K562 (cell line): ENCODE data around the gene CNOT4. TPM values are rescaled to one million over a fixed set of nuclear protein-coding genes. Genes with fewer than 3 reads are reported as not detected.

Experiments
- EGR1 ChIP-seq: fragments of 450-650 bp; conservative IDR thresholded peaks from 2 replicates; pipeline ENCODE4 v1.6.1; 2017; ENCODE audit warnings: mild to moderate bottlenecking
- ESRRA ChIP-seq: fragments of 450-650 bp; IDR thresholded peaks from 2 replicates; pipeline ENCODE4 v1.6.1; 2014; ENCODE audit warnings: low read depth, mild to moderate bottlenecking, moderate library complexity, borderline replicate concordance
- MIER1 ChIP-seq: fragments of 450-650 bp; IDR thresholded peaks from 2 replicates; pipeline ENCODE4 v1.6.1; 2016; ENCODE audit warnings: antibody characterized with exemption, mild to moderate bottlenecking, low read depth
- OTX1 ChIP-seq: fragments of 450-650 bp; formaldehyde crosslinking; IDR thresholded peaks from 2 replicates; pipeline ENCODE4 v1.4.0; 2022; ENCODE audit warnings: mild to moderate bottlenecking
- PML ChIP-seq: IDR thresholded peaks from 2 replicates; pipeline ENCODE4 v1.6.1; 2012; ENCODE audit warnings: low read length, inconsistent platforms
- POU5F1 ChIP-seq: fragments of 150-350 bp; IDR thresholded peaks from 2 replicates; pipeline ENCODE4 v1.6.1; 2014; ENCODE audit warnings: borderline replicate concordance, low read length, low read depth, mild to moderate bottlenecking; ENCODE audit not compliant: partially characterized antibody
- PTTG1 ChIP-seq: fragments of 450-650 bp; IDR thresholded peaks from 2 replicates; pipeline ENCODE4 v1.6.1; 2016; ENCODE audit warnings: low read depth, mild to moderate bottlenecking, missing genetic modification characterization, missing compliant biosample characterization
- PURB ChIP-seq: sonication (generic); formaldehyde crosslinking; IDR thresholded peaks from 2 replicates; pipeline ENCODE4 v1.9.0; 2021; ENCODE audit warnings: low read depth, mild to moderate bottlenecking, missing genetic modification reagents
- SMC3 ChIP-seq: conservative IDR thresholded peaks from 2 replicates; pipeline ENCODE4 v1.6.1; 2011; ENCODE audit warnings: low read depth, low read length, improper control_type of control experiment; ENCODE audit not compliant: insufficient read depth
- SPI1 ChIP-seq: IDR thresholded peaks from 2 replicates; pipeline ENCODE4 v1.6.1; 2011; ENCODE audit warnings: low read depth, low read length, control low read depth, borderline replicate concordance
- ZEB2 ChIP-seq: fragments of 450-650 bp; IDR thresholded peaks from 2 replicates; pipeline ENCODE4 v1.6.1; 2016
- ZNF143 ChIP-seq: sonication (generic); formaldehyde crosslinking; IDR thresholded peaks from 2 replicates; pipeline ENCODE4 v1.9.0; 2022; ENCODE audit warnings: mild to moderate bottlenecking, missing genetic modification reagents
- polyA plus RNA-seq, 8 experiments: library from polyadenylated mRNA; depleted of rRNA in 4 of 8; stranded (reverse) in 5 of 8; unstranded in 3 of 8; fragments of >200 nt; fragmentation: Nextera tagmentation in 2 of 8; fragmentation: Illumina TruSeq in 1 of 8; extraction: Ambion mirVana in 2 of 8; extraction: Trizol in 1 of 8; gene quantifications; 2 replicates each; pipeline versions ENCODE4 v1.2.1 to v1.2.3, GENCODE V29; 2011 to 2014; ENCODE audit warnings: inconsistent platforms in 1 of 8, missing spikeins in 1 of 8
- total RNA-seq, 7 experiments: library from RNA; depleted of rRNA in 6 of 7; stranded (reverse); fragments of >200 nt in 6 of 7; fragmentation: Illumina TruSeq in 2 of 7; extraction: Trizol in 2 of 7; gene quantifications; 2 replicates each; pipeline versions ENCODE4 v1.2.1 to v1.2.3, GENCODE V29; 2011 to 2021; ENCODE audit warnings: low replicate concordance in 1 of 7
- TF ChIP-seq, protein P1 (sequence below), 2 experiments: fragments of 450-650 bp in 1 of 2; IDR thresholded peaks; 2 replicates each; pipeline ENCODE4 v1.6.1; 2011 to 2017; ENCODE audit warnings: low read depth in 2 of 2, antibody characterized with exemption in 1 of 2, borderline replicate concordance in 1 of 2, low read length in 1 of 2, mild to moderate bottlenecking in 1 of 2, mixed read lengths in 1 of 2; ENCODE audit not compliant: control insufficient read depth in 1 of 2
- TF ChIP-seq, protein P2 (sequence below), 3 experiments: IDR thresholded peaks in 2 of 3; conservative IDR thresholded peaks in 1 of 3; 2 replicates each; pipeline ENCODE4 v1.5.1; 2011 to 2012; ENCODE audit warnings: low read length in 3 of 3, mild to moderate bottlenecking in 3 of 3, control low read depth in 2 of 3, improper control_type of control experiment in 1 of 3, inconsistent platforms in 1 of 3, low read depth in 1 of 3, mixed read lengths in 1 of 3, moderate library complexity in 1 of 3; ENCODE audit not compliant: insufficient read depth in 2 of 3
- TF ChIP-seq, protein P3 (sequence below): fragments of 150-350 bp; IDR thresholded peaks from 2 replicates; pipeline ENCODE4 v1.6.1; 2014; ENCODE audit warnings: low read depth, mild to moderate bottlenecking, low read length, borderline replicate concordance
- TF ChIP-seq, protein P4 (sequence below): IDR thresholded peaks from 2 replicates; pipeline ENCODE4 v1.6.1; 2011; ENCODE audit not compliant: insufficient read length; ENCODE audit errors: extremely low read depth
- TF ChIP-seq, protein P5 (sequence below): fragments of 450-650 bp; conservative IDR thresholded peaks from 2 replicates; pipeline ENCODE4 v1.6.1; 2016; ENCODE audit warnings: missing genetic modification characterization, low read depth, mild to moderate bottlenecking, missing compliant biosample characterization, moderate library complexity

The CNOT4 gene
- total and polyA plus RNA-seq, 9 of the 15 experiments (the other 6 are each of a cell fraction or from before 2014, with no cell fraction given), result 8.6 to 24.1 (median 15.4) TPM

DNA sequence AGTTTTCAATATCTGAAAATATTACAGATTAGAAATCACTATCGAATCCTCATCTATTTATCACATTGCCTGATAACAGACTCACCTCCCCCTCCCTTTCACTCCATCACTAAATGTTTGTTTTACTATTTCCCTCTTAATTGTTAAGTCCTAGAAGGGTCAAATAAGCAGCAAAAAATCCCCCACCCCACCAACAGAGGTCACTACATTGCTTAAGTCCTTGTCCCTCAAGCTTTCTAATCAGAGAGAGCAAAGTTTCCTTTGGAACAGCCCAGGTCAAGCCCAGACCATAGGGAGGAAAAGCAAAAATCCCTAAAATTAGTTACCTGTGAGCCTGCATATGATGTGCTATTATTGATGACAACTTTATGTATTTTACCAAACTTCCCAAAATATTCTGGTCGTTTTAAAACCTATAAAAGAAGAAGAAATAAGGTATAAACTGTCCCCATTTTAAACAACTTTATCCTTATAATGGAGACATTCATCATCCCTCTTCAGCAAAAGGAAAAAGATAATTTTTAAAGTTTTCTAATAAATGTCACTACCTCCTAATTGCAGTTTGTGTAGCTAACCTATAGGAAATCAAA, 95.0 kb downstream of the CNOT4 start (continued):
- no peak for TF ChIP-seq ZNF143 (CRISPR knock-in tag)
- TF ChIP-seq ZEB2, result no peak
- TF ChIP-seq OTX1 (CRISPR knock-in tag), result no peak
- TF ChIP-seq, protein P1, sequence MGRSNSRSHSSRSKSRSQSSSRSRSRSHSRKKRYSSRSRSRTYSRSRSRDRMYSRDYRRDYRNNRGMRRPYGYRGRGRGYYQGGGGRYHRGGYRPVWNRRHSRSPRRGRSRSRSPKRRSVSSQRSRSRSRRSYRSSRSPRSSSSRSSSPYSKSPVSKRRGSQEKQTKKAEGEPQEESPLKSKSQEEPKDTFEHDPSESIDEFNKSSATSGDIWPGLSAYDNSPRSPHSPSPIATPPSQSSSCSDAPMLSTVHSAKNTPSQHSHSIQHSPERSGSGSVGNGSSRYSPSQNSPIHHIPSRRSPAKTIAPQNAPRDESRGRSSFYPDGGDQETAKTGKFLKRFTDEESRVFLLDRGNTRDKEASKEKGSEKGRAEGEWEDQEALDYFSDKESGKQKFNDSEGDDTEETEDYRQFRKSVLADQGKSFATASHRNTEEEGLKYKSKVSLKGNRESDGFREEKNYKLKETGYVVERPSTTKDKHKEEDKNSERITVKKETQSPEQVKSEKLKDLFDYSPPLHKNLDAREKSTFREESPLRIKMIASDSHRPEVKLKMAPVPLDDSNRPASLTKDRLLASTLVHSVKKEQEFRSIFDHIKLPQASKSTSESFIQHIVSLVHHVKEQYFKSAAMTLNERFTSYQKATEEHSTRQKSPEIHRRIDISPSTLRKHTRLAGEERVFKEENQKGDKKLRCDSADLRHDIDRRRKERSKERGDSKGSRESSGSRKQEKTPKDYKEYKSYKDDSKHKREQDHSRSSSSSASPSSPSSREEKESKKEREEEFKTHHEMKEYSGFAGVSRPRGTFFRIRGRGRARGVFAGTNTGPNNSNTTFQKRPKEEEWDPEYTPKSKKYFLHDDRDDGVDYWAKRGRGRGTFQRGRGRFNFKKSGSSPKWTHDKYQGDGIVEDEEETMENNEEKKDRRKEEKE (IDR thresholded peaks at IDR 0.05; ENCODE audit: borderline replicate concordance in 1 of 2, control insufficient read depth in 1 of 2, low read depth in 2 of 2, low read length in 1 of 2), result no peak
- TF ChIP-seq, protein P2, sequence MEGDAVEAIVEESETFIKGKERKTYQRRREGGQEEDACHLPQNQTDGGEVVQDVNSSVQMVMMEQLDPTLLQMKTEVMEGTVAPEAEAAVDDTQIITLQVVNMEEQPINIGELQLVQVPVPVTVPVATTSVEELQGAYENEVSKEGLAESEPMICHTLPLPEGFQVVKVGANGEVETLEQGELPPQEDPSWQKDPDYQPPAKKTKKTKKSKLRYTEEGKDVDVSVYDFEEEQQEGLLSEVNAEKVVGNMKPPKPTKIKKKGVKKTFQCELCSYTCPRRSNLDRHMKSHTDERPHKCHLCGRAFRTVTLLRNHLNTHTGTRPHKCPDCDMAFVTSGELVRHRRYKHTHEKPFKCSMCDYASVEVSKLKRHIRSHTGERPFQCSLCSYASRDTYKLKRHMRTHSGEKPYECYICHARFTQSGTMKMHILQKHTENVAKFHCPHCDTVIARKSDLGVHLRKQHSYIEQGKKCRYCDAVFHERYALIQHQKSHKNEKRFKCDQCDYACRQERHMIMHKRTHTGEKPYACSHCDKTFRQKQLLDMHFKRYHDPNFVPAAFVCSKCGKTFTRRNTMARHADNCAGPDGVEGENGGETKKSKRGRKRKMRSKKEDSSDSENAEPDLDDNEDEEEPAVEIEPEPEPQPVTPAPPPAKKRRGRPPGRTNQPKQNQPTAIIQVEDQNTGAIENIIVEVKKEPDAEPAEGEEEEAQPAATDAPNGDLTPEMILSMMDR (IDR thresholded peaks at IDR 0.05 in 2 of 3, conservative IDR thresholded peaks at IDR 0.05 in 1 of 3; ENCODE audit: insufficient read depth in 2 of 3, low read depth in 1 of 3, low read length in 3 of 3), result peak; percentile 74 to 92 (median 90)
- no peak for TF ChIP-seq SPI1
- TF ChIP-seq MIER1, result no peak
- TF ChIP-seq, protein P3, sequence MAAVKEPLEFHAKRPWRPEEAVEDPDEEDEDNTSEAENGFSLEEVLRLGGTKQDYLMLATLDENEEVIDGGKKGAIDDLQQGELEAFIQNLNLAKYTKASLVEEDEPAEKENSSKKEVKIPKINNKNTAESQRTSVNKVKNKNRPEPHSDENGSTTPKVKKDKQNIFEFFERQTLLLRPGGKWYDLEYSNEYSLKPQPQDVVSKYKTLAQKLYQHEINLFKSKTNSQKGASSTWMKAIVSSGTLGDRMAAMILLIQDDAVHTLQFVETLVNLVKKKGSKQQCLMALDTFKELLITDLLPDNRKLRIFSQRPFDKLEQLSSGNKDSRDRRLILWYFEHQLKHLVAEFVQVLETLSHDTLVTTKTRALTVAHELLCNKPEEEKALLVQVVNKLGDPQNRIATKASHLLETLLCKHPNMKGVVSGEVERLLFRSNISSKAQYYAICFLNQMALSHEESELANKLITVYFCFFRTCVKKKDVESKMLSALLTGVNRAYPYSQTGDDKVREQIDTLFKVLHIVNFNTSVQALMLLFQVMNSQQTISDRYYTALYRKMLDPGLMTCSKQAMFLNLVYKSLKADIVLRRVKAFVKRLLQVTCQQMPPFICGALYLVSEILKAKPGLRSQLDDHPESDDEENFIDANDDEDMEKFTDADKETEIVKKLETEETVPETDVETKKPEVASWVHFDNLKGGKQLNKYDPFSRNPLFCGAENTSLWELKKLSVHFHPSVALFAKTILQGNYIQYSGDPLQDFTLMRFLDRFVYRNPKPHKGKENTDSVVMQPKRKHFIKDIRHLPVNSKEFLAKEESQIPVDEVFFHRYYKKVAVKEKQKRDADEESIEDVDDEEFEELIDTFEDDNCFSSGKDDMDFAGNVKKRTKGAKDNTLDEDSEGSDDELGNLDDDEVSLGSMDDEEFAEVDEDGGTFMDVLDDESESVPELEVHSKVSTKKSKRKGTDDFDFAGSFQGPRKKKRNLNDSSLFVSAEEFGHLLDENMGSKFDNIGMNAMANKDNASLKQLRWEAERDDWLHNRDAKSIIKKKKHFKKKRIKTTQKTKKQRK, result no peak
- TF ChIP-seq PURB (CRISPR knock-in tag), result no peak
- TF ChIP-seq, protein P4, sequence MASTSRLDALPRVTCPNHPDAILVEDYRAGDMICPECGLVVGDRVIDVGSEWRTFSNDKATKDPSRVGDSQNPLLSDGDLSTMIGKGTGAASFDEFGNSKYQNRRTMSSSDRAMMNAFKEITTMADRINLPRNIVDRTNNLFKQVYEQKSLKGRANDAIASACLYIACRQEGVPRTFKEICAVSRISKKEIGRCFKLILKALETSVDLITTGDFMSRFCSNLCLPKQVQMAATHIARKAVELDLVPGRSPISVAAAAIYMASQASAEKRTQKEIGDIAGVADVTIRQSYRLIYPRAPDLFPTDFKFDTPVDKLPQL, result no peak
- TF ChIP-seq, protein P5, sequence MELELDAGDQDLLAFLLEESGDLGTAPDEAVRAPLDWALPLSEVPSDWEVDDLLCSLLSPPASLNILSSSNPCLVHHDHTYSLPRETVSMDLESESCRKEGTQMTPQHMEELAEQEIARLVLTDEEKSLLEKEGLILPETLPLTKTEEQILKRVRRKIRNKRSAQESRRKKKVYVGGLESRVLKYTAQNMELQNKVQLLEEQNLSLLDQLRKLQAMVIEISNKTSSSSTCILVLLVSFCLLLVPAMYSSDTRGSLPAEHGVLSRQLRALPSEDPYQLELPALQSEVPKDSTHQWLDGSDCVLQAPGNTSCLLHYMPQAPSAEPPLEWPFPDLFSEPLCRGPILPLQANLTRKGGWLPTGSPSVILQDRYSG (tag), result no peak
- no peak for TF ChIP-seq POU5F1
- no peak for TF ChIP-seq PTTG1 (tag)
- peak; percentile 25; the same call in 1 of the 2 replicates for TF ChIP-seq ESRRA
- TF ChIP-seq EGR1, result no peak
- TF ChIP-seq PML, result no peak
- TF ChIP-seq SMC3, result peak; percentile 43; the same call in 1 of the 2 replicates
